IPS-NIHi7 (cell line): ENCODE data around the gene INPP5K.

ENCODE experiments used
- DNase-seq: peaks from one replicate; pipeline ENCODE4 v3.0.0; 2012; ENCODE audit warnings: mixed read lengths; ENCODE audit errors: extremely low spot score

INPP5K gene

GRCh38 chr17:1505586-1505985 is 10.8 kb downstream of the INPP5K start:
- no peak for DNase-seq

- no peak for DNase-seq
Observed at GRCh38 chr17:1504866-1505265, 11.5 kb downstream of the INPP5K start.

DNA sequence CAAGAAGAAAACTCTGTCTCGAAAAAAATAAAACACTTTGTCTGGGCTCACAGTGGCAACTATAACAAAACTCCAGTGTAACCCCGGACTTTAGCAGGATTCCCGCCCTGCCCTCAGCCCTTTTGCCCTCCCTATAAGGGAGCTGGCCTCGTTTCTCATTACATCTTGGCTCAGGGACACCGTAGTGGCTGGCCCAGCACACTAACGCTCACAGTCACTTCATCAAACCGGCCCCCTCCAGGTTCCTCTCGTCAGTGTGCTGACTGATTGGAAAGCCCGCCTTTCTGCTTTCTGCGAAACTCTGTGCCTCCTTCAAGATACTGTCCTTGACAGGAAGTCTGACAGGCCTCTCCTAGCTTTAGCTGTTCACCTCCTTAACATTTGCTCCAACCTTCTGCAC is 12.7 kb downstream of the INPP5K start:
- DNase-seq: no peak

DNA sequence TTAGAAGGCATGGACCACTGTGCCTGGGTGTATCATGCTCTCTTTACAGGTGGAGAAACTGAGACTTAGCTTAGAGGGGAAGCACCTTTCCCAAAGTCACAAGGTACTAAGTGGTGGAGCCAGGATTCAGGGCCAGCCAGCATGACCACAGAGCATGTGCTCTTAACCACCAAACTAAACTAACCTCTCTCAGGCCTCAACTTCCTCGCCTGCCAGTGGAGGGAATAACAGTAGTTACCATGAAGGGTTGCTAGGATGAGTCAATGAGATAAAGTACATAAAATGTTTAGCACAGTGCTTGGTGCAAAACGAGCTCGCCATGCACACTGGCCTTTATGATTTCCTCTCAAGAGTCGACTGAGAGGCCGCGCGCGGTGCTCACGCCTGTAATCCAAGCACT is 17.5 kb downstream of the INPP5K start:
- no peak for DNase-seq

GRCh38 chr17:1498233-1498632 is 18.2 kb downstream of the INPP5K start:
- DNase-seq: no peak

DNA sequence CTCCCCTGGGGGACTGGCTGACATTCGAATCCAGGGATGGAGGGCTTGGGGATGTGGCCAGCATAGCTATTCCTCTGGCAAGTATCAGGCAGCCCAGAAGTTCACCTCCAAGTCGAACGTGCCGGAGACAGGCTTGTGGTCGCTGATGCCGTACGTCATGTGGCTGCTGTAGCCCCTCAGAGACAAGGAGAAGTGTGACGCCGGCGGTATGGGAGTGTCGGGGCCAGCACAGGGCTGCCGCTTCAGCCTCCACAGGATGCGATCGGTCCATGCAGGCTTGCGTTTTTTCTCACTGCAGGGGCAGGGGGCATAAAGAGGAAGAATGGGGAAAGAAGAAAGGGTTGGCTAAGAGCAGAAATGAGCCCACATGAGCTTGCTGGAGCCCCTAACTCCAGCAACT is 18.6 kb downstream of the INPP5K start:
- no peak for DNase-seq

- DNase-seq: no peak
Observed at GRCh38 chr17:1496869-1497268, 19.5 kb downstream of the INPP5K start.

DNA sequence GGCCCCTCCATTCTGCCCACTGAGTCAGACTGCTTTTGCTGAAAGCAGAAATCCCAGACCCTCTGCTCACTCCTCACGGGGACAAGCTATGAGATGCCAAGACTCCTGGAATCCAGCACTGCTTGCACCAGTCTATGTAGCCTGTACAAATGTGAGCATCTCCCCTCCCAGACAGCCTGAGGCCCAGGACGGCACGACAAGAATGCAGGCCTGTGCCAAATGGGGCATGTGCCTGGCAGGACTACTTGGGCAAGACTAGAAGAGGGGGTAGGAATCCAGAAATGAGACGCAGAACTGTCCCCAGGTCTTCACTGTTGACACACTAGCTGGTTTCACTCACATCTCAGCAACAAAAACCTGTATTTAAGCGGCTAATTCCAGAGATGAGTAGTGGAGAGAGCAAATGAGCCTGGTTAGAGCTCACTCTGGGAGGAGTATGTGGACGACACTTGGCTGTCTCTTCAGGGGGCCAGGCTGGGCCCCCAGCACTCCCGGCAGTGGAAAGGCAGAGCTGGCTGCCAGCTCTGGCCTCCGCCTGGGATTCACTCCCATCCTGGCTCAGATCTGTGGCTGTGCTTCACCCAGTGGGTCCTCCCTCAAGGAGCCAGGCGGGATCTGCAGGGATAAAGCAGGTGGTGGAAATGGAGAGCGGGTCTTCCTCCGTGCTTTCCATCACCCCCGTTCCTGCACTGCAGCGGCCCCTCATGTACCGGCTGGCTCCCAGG is 21.0 kb downstream of the INPP5K start:
- DNase-seq: no peak

- DNase-seq: no peak
Observed at GRCh38 chr17:1494736-1495253, 21.6 kb downstream of the INPP5K start.

DNA sequence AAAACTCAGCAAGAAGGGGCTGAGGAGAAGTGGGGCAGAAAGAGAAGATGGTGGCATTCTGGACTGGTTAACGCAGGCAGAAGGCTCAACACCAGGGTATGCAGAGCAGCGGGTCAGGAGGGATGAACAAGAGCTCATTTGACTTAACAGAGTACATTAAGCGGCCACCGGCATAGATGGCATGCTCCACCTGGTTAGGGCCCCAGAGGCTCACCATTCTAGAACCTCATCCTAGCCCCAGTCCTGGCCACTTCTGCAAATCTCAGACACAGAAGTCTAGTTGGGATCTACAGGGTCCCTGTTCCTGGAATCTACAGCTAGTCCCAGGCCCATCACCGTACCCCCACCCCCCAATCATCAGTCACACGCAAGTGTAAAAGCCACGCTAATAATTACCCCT is 22.2 kb downstream of the INPP5K start:
- no peak for DNase-seq

DNA sequence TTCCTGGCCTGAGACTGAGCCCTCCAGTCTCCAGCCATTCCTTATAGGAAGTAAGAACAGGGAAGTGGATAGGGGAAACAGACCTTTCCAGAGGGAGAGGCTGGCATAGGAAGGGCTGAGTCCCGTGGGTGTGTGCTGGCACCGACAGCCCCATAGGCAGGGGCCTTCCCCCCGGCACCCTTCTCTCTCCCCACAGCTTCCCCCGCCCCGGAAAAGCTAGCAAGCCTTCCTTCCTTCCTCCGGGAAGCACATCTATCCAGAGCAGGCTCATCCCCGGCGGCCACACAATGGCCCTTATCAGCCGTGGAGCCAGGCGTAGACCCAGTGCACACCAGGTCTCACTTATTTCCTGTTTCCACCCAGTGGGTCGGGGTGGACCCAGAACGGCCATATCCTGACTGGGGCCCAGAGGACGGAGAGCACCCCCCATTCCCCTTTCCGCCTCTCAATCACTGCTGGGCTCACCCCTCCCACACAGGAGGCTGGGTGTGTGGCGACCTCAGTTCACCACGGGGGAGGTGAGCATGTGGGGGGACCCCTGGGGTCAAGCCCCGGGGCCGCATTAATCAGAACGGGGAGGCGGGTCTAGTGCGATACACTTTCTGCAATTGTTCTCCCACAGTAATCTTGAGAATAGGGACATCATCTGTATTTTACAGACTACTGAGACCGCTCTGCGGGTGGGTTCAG is 23.0 kb downstream of the INPP5K start:
- DNase-seq: no peak

- DNase-seq: peak; percentile 66
Observed at GRCh38 chr17:1492249-1493206, 23.9 kb downstream of the INPP5K start, which contains the start of gene MYO1C. Gene MYO1C (minus strand): TSS chr17:1492686. CDS start chr17:1492487, 199 bp downstream.

DNA sequence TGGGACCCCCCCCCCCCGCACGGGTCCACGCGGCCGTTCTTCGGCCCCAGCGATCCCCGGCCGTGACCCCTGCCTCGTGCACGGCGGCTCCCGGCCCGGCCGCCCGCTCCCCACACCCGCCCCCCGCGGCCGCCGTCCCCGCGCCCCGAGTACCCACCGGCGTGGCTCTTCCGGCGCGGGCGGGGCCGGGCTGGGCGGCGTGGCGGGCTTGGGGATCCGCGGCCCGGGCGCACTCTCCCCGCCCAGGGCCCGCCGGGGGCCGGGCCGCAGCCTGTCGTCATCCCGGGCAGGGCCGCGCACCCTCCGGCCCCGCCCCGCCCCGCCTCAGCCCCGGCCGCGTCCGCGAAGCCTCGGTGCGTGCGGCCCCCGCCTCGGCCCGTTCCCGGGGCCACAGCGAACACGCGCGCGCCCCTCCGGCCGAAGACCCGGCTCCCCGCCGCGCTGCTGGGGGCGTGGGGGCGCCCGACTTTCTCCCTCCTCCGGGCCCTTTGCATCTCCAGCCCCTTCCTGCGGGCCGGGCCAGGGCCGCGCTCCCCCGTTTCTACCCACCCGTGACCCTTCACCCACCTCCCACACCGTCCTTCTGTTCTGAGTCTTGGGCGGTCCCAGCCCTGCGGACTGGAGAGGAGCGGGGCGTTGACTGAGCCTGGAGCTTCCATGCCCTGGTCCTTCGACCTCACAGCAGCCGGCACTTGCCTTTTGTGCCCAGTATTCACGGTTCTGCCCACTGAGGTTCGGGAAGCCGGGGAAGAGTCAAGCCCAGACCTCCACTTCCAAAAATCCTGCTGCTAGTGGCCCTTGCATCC is 24.8 kb downstream of the INPP5K start:
- DNase-seq: peak; percentile 82

GRCh38 chr17:1490643-1491442 is 25.6 kb downstream of the INPP5K start:
- DNase-seq: peak; percentile 74

DNA sequence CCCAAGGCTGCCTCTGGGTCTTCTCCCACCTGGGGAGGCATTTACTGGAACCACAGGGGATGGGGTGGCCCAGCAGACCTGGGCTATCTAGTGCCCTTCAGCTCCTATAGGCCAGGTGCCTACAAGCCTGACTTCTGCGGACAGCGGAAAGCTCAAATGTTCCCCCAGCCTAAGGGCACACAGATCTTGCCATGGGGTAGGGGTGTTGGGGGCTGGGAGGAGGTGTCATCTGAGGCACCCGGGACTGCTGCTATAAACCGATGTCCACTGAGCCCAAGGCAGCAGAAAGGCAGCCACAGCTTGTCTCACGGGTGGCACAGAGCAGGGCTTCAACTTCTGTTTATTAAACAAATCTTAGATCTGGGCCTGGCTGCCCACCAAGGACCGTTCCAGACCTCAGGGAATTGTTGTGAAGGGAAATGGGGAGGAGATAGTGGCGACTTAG is 27.6 kb downstream of the INPP5K start:
- DNase-seq: no peak

GRCh38 chr17:1487939-1488825 is 28.2 kb downstream of the INPP5K start:
- DNase-seq: peak; percentile 78

- DNase-seq: no peak
Observed at GRCh38 chr17:1486802-1487695, 29.4 kb downstream of the INPP5K start.
